SIG-M5 treated with dmso at 0.1 percent for 504 hours (cell line): ENCODE measurements around the gene CCDC174.
"Not testable (repeated sequence)": the region's sequence is repeated elsewhere in the genome, so short reads cannot be mapped to it uniquely, and the experiment has no call there.

Source experiments
- DNase-seq: peaks from one replicate; lab custom pipeline; 2025; ENCODE audit not compliant: unreplicated experiment; lab: John Stamatoyannopoulos, UW

The CCDC174 gene

DNA sequence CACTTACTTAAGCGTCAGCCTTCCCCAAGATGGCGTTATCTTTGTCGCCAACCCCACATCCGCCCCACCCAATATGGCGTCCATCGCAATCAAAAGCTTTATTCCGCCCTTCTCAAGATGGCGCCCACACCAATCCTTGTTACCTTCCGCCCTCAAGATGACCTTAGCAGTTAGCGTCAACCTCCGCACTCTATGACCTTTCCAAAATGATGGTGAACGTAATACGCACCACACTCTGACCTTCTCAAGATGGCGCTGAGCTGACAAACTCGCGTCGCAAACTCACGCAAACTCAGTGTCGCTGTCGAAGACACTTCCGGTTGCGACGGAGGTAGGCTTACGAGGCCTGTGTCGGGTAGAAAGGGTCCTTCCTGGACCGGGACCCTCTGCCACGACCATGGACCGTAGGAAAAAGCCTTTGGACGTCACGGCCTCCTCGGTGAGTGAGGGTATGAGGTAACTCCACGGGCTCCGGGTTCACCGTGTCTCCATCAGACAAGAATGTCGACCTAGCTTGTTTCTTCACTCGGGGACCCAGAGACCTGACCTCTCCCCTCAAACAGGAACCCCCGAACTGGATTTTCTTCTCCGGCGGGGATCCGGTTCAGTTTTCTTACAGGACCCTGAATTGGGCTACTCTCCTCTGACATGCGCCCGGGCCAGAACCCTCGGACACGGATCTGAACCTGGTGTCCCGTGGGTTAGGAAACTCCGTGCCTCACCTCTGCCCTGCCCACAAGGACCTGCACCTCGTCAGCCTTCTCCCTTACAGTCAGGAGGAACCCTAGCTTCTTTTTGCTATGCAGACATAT, at the start of gene CCDC174:
TSS of gene CCDC174 (plus strand) at position 323 of the 812 bp plus-strand sequence. CDS start at position 398, 75 bp downstream.
- peak; percentile 100 for DNase-seq

- DNase-seq: no peak
Observed at GRCh38 chr3:14602006-14602803, 49.4 kb upstream of the CCDC174 start.

- DNase-seq: no peak
Observed at GRCh38 chr3:14602804-14603644, 48.5 kb upstream of the CCDC174 start.

- no peak for DNase-seq
Observed at GRCh38 chr3:14605067-14605466, 46.5 kb upstream of the CCDC174 start.

- no peak for DNase-seq
Observed at GRCh38 chr3:14605744-14606143, 45.8 kb upstream of the CCDC174 start.

DNA sequence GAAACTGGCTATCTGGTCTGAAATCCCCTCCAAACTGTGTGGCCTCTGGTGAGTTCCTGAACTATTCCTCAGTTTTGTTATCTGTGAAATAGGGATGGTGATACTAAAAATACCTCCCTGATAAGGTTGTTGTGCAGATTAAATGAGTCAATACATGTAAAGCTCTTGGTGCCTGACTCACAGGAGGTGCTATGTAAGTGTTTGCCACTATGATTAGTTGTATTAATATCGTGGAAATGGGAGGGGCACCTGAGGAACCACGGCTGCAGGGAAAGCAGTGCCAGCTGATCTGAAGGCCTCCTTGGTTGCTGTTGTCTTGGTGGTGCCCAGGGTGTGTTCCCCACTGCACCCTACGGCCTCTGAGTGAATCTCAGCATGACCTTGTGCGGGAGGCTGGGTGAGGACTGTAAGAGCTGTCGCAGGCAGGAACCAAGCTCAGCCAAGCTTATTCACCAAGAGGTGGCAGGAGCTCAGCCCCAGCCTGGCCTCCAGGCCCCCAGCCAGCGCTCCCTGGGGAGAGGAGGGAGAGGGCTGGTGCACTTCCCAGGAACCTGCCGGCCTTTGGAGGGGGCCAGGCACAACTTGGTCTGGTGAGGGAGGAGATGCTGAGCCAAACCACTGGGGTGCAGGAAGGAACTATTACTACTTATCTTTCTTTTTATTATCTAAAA, 44.8 kb upstream of the CCDC174 start:
- DNase-seq: no peak

DNA sequence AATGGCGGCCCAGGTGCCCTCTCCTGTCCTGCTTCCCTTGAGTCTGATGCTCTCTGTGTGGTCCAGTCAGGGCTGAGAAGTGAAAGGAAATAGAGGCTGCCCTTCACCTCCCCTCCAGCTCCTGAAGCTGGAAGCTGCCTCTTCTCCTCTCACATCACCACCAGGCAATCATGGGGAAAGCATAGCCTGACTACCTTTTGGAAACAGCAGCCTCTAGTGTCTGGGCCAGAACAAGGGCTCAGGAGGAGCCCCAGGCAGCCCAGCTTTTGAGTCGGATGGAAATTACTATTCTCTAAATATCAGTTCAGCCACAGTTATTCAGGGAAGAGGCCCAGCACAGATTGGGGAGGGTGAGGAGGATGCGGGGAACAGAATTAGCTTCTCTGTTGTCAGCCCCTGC, 43.3 kb upstream of the CCDC174 start:
- DNase-seq: no peak

- DNase-seq: not testable (repeated sequence)
Observed at GRCh38 chr3:14609058-14609457, 42.5 kb upstream of the CCDC174 start.

- no peak for DNase-seq
Observed at GRCh38 chr3:14609506-14609905, 42.1 kb upstream of the CCDC174 start.

DNA sequence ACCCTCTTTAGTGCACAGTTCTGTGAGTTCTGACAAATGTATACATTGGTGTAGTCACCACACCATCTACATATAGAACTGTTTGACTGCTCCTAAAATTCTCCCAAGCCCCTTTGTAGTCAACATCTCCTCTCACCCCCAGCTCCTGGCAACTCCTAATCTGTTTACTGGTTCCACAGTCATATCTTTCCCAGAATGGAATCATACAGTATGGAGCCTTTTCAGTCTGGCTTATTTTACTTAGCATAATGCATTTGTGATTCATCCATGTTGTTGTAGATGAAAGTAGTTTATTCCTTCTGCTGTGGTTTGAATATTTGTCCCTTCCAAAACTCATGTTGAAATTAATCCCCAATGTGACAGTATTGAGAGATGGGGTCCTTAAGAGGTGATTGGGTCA, 41.6 kb upstream of the CCDC174 start:
- DNase-seq: no peak

DNA sequence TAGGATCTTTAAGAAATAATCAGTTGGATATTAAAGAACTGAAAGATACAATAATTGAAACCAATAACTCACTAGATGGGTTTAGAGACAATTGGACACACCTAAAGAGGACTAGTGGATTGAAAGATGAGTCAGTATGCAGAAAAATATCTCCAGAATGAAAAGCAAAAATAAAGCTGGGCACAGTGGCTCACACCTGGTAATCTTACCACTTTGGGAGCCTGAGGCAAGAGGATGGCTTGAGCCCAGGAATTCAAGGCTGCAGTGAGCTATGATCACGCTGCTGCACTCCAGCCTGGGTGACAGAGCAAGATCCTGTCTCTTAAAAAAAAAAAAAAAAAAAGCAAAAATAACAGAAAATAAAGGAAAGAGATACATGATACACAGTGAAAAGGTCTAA, 37.4 kb upstream of the CCDC174 start:
- DNase-seq: no peak

DNA sequence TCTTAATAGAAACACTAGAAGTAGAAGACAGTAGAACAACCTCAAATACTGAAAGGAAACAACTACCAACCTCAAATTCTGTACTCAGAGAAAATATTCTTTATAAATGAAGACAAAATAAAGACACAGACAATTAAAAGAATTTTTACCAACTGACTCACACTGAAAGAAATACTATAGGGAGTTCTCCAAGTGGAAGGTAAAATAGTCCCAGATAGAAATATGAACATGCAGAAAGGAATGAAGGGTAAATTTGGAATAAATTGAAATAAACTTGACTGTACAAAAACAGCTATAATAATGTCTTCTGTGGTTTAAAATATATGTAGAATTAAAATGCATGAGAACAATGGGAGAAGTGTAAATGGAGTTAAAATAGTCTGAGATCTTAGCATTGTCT, 36.7 kb upstream of the CCDC174 start:
- no peak for DNase-seq

- DNase-seq: no peak
Observed at GRCh38 chr3:14616606-14617507, 34.7 kb upstream of the CCDC174 start.

DNA sequence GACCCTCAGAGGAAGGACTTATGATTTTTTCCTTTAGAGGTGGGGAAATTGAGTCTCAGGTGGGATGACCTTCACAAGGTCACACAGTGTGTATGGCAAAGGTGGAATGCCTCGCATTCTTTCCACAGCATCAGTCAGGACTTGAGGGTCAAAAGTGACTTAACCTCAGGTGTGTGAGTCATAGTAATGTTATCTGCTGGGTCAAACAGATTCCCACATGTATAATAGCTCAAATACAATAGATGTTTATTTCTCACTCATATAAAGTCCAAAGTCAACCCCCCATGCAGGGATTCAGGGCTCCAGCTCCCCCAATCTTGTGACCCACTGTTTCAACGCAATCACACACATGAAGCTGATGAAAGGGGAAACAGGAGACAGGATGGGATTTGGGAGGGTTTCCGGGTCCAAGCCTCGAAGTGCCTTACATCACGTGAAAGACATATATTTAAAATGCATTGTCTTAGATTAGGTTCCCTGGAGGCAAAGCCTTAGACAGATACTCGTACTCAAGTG, 34.0 kb upstream of the CCDC174 start:
- no peak for DNase-seq

- DNase-seq: no peak
Observed at GRCh38 chr3:14619605-14620004, 32.0 kb upstream of the CCDC174 start.

DNA sequence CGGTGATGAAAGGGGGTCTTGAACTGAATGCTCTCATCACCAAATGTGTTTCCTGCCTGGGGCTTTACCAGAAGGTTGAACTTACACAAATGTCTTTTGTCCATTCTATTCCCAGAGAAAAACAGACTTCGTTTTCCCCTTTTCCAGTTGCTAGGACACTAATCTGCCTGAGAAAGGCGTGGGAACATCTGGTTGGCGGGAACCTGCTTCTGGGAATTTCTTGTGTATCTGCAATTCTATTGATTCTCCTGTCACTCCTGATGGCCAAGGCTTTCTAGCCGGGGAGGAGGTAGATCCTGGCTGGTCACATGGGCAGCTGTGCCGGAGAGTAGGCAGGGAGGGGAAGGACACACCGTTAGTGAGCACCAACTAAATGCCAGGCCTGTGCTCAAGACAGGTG, 31.1 kb upstream of the CCDC174 start:
- DNase-seq: no peak

GRCh38 chr3:14621093-14621492, 30.5 kb upstream of the CCDC174 start:
- DNase-seq: no peak

DNA sequence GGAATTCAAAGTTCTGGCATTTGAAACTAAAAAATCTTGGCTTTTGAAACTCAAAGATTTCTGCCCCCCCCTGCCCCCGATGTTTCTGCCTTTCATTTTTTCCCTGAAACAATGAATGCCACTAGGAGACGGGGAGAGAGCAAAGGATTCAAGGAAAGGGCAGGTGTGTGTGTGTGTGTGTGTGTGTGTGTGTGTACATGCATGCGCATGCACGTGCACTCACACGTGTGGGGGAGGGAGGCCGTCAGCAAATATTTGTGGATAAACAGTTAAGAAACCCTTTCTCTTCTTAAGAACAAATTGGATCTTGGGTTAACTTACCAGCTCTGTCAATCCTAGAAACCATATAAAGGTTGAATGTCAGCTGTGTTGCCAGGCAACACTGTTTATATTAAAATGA, 29.2 kb upstream of the CCDC174 start:
- no peak for DNase-seq

GRCh38 chr3:14623569-14624051, 28.0 kb upstream of the CCDC174 start:
- DNase-seq: no peak
